GM19452 (cell line): ENCODE data around the gene SLC39A2.
"Not testable (repeated sequence)": the region's sequence is repeated elsewhere in the genome, so short reads cannot be mapped to it uniquely, and the experiment has no call there.

Experiments
- ATAC-seq: cut with Tn5 transposase; IDR thresholded peaks from one replicate; pipeline ENCODE4 v1.9.1; 2021; ENCODE audit not compliant: unreplicated experiment

SLC39A2 gene

DNA sequence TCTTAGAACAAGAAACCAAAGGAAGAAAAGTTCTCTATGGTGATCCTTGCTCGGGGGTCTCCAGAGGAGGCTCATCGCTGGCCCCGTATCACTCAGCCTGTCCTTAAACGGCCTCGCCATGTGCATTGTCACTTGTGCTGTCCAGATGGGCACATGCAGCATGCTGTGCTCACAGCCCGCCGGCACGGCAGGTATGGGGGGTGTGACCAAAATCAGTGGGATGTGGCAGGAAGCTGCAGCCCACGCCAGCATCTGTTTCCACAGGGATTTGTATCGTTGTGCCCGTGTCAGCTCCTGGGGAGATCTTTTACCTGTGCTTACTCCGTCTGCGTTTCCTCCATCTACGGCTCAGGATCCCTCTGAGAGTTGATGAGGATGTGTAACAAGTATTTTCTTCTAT is 2.6 kb upstream of the SLC39A2 start:
- no peak for ATAC-seq

DNA sequence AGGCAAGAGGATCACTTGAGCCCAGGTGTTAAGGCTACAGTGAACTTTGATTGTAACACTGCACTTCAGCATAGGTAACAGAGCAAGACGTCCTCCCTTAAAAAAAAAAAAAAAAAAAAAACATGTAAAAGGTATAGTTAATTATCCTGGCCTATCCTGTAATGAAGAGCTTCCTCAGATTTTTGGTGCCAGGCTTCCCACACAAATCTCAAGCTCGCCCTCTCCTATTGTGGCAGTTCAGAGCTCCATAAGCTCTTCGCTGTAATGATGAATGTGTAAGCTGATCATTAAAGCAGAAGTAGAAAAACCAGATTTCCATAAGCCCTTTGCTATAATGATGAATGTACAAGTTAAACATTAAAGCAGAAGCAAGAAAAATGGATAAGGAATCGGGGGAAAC is 2.0 kb upstream of the SLC39A2 start:
- no peak for ATAC-seq

DNA sequence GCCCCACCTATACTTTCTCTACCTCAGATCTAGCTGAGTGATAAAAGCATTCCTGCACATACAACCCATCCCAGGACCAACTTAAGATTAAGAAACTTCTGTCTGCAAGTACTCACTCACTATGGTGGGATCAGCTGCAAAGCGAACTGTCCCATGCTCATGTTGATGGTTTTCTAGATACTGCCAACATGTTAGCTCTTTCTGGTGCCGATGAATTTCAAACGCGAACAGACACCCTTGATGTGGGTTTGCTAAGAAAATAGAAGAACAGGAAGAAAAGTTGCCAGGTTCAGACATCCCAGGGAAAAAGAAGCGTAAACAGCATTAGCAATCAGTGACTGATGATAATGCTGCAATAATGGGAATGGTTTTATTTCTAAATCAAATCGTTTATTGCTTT is 1.5 kb upstream of the SLC39A2 start:
- ATAC-seq, result no peak

DNA sequence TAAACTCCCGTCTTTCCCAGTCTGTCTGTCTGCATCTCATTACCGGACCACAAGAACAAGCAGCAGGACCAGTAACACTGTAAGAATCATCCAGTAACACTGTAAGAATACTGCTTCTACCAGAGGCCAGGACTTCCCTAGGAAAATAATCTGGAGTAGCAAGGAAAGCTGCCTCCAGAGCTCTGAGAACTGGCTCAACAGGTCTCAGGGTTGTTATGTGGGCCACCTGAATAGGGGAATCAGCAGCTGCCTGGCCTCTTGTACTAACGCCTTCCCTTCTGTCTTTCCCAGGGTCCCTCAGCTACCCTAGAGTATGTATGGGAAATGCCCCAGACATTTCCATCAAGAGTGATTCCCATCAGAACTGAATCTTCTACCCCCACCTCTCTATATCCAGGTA is 954 bp upstream of the SLC39A2 start:
- ATAC-seq, result no peak

DNA sequence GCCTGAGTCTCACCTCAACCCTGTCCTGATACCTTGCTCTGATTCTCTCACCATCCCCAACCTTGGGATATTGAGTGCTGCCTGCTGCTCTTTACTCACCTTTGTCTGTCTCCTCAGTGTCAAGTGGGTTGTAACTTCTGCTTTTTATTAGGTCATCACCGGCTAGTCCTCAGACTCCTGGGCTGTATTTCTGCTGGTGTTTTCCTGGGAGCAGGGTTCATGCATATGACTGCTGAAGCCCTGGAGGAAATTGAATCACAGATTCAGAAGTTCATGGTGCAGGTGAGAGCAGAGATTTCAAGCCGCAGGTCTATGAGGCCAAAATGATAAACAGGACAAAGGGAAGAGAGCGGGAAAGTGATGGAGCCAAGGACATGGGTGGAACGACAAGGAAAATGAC is 498 bp downstream of the SLC39A2 start:
- ATAC-seq, result no peak

DNA sequence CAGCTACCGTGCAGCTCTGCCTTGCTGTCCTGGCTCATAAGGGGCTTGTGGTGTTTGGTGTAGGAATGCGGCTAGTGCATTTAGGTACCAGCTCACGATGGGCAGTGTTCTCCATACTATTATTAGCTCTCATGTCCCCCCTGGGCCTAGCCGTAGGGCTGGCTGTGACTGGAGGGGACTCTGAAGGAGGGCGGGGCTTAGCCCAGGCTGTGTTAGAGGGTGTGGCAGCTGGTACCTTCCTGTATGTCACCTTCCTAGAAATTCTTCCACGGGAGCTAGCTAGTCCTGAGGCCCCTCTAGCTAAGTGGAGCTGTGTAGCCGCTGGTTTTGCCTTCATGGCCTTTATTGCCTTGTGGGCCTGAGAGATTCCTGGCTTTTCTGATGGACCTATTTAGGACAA is 2.1 kb downstream of the SLC39A2 start:
- ATAC-seq, result no peak

DNA sequence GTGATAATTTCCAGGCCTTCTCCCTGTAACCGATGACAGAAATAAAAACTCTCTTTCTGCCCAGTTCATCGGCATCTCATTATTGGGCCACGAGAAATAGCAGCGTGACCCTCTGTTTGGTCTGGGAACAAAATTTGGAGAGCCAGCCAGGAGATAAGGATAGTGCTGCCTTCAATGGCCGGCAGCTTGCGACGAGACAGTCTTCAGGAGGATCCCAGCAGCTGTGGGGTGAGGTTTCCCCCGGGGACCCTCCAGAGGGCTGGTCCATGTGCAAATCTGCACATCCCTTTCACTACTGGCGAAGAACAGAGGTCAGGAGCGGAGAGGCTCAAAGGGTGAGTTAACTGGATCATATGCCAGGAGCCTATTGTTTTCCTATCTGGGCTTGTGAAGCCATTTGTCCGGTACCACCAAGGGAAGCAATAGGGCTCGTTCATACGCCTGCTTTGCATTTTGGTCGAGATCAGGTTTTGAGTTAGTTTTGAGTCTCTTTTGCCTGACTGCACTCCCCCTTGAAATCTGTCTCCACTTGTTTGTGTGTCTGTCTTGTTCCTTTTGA is 4.8 kb downstream of the SLC39A2 start:
- no peak for ATAC-seq

DNA sequence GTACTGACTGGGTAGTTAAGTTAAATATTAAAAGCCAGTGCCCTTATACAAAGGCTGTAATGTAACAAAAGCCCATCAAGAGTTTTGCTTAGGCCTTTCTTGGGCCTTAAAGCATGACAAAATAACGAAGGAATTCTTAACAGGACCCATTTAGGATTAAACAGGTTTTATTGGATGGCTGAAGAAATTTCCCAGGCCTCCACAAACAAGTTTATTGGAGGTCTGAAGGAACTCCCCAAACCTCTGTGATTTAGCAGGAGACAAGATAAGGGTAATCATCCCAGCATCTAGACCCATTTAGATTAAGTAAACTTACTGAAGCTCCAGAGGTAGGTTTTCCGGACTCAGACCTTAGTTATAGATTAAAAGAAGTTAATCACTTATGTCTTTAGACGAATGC is 10.6 kb downstream of the SLC39A2 start:
- not testable (repeated sequence) for ATAC-seq

DNA sequence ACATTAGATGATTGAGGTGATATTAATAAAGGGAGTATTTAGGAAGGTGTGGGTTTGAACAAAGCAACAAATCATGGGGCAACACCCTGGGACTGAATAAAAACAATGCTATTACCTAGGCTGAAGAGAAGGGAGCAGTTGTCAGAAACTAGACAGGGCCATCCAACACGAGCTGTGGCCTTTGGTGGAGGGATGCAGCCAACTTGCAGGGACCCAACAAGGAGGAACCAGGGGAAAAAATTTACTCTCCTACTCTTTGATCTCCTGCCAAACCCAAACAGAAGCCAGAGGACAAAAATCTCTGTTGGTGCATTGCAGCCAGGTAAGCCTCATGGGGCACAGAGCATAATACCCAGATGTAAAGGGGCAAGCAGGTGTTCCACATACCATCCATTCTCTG is 12.0 kb downstream of the SLC39A2 start:
- ATAC-seq, result no peak

DNA sequence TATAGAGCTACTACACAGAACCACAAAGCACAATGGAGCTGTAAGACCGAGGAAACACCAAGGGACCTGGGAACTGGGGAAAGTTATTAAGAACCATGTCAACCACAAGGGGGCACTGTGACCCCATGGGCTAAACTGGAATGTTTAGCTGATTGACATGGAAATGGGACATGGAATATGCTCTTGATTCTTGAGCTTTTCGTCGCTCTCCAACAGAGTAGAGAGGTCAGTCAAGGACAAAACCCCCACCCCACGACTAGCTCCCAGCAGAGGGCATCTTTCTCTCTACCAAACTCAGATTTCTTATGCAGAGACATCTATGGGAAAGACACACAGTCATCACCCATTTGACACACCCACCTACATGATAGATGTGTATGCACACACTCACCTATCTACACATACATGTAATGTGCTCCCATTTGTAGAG is 15.7 kb downstream of the SLC39A2 start:
- no peak for ATAC-seq

DNA sequence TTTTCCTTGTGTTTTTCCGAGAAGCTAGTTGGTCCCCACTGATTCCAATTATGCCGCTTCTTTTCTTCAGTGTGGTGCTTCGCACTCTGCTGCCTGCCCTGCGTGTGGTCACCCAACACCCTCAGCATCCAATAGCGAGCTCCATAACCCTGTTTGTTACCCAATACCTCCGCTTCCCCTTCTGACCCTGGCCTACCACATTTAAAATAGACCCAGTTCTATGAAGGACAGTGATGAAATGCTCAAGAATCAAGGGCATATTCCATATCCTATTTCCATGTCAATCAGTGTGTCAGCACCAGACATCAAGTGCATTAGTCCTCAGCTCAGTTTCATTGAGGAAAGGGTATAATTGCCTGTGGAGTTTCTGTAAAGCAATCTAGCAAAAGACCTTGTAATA is 16.2 kb downstream of the SLC39A2 start:
- ATAC-seq, result no peak

DNA sequence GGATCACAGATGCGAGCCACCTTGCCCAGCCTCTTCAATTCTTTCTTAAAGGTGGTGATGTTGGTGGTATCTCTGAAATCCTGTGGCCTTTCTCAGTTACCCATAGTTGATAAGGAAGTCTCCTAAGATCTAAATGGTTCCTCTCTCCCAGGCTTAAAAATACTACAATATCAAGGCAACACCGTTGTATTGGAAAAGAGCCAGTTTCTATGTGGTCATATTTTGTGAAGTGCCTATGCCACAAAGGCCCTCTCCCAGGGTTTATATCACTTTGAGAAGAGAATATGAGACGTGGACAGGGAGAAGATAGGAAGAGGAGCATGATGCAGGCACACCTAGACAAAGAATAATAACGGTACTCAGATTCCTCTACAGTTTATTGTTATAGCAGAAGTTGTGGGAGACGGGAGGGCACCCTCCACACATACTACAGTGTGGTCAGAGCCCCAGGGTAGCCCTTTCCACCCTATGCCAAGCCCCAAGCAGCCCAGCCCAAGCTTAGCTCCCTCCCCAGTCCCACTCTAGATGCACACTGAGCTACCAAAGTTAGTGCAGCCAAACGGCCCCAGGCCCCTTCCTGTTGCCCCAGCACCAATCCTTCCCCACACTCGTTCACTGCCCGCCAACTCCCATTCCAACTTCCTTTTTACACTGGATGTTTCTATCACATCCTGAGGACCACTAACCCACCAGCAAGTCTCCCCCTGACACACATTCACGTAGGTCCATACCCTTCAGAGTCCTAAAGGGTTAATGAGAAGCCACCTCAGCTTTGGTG is 17.5 kb downstream of the SLC39A2 start:
- ATAC-seq, result no peak

DNA sequence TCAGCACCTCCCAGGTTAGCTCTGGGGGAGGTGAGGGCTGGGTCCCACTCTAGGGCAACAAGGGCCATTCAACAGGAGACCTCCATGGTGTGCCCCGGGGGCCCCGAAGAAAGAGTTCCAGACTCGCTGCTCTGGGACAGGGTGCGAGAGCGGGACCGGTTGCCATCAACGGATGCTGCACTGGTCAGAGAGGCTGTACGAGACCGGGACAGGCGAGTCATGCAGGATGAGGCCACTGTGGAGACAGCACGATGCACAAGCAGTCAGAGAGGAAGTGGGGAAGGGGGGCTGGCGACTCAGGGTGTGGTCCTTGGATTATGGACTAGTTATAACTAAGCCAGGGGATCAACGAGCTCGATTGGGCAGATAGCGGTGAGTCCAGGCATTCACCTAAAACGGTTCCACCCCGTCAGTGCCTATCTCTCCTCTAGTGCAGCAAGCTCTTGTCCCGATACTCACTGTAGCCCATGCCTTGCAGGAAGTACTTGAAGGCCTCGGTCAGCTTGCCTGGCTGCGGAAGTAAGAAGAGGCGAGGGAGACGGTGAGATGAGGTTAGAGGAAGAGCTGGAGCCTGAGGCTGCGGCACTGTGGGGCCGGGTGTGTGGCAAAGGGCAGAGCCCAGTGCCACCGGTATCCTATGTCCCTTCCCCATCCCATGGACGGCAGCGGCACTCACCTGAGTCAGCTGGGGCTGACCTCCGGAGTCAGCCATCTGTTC is 18.6 kb downstream of the SLC39A2 start:
- ATAC-seq, result no peak

DNA sequence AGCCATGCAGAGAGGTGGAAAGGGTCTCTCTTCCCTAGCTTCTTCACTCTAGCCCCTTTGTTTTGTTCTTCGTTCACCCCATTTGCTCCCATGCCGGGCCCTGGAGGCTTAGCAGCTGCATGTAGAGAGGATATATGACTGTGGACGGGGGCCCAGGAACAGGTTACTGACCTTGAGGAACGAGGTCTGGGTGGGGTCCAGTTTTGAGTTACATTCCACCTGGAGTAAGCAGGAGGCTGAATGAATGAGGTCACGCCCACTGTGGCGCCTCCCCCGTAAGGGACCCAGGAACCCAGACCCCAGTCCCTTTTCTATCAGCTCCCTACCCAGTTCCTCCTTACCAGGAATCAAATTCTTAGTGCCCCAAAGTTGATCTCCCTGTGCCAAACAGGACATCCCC is 19.2 kb downstream of the SLC39A2 start:
- no peak for ATAC-seq

DNA sequence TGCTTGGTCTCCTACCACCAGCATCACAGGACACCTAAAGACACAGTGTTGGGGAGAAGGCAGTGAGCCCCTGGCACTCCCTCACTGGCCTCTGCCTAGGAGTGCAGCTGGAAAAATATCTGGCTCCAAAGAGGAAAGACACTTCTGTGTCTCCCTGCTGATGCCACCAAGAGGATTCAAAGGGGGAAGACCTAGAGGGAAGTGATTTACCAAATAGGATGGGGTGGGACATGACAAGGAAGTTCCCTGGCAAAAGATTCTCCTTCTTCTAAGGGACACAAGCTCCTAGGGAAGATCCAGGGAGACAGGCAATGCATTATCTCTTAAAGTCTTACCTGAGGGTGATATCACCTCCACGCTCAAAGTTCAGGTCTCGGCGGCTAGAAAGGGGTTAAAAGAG is 19.7 kb downstream of the SLC39A2 start:
- ATAC-seq, result no peak

DNA sequence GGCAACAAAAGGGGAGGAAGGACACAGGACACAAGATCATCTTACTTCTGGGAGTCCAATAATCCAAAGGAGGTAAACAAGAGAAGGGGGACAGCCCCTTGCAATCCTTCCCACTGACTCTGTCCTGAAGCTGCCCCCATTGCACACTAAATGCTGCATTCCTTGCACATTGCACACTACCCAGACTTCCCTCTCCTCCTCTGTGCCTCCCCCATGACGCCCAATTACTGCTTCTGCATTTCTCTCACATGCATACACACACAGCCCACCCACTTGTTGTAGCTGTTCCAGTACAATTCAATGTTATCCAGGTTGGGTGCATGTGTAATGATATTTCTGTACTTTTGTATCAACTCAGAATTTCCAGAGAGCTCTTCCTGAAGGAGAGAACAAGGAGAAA is 20.3 kb downstream of the SLC39A2 start:
- ATAC-seq, result no peak

DNA sequence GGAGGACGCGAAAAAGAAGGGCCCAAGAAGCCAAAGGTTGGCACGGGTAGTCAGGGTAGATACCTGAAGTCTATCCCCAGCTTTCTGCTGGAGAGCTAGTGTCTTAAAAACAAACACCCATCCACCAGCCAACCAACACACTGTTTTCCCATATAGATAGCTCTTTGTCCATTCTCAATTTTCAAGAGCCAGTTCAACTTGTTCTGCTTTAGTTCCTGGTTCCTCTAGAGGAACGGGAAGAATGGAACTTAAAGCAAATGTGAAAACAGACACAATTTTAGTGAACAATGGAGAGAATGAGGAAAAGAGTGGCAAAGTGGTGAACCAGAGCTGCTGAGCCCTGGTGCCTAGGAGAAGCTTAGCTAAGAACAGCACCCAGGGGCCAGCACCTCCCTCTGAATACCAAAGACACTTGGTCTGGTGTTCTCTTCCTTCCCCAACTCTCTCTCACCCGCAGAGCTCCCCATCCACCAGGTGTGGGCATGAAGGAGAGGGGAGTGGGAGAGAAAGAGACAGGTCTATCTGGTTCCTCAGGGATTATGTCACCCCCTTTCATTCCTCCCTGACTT is 22.0 kb downstream of the SLC39A2 start:
- ATAC-seq, result no peak

DNA sequence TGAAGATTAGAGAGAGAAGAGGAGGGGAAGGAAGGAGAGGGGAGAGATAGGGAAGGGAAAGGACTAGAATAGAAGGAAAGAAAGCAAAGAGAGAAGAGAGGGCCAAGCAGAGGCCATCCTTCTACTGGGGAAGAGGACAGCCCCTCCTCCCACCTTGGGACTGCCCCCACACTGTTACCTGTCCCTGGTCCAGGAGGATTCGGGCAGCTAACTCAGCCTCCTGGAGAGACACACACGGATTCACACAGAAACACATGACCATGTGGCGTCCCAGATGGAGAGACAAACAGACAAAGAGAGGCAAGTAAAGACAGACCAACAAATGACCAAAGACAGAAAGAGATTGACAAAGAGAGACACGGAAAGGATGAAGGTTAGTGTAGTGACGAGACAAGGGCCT is 23.6 kb downstream of the SLC39A2 start:
- ATAC-seq, result no peak

DNA sequence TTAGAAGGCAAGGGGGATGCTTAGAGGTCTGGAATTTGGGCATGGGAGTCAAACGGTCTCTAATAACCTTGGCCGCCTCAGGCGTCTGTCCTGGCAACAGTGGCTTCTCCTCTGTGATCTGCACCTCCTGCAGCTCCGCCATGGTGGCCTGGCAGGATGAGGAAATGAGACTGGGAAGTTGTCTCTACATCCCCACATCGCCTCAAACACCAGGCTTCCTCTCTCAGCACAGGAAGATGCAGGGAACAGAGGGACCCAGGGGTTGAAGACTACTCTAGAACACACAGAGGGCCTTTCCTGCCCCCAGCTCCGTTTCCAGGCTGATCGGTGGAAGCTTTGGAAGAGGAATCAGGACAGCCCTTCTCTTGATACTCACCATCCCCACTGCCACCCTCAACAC is 24.1 kb downstream of the SLC39A2 start:
- ATAC-seq, result no peak

DNA sequence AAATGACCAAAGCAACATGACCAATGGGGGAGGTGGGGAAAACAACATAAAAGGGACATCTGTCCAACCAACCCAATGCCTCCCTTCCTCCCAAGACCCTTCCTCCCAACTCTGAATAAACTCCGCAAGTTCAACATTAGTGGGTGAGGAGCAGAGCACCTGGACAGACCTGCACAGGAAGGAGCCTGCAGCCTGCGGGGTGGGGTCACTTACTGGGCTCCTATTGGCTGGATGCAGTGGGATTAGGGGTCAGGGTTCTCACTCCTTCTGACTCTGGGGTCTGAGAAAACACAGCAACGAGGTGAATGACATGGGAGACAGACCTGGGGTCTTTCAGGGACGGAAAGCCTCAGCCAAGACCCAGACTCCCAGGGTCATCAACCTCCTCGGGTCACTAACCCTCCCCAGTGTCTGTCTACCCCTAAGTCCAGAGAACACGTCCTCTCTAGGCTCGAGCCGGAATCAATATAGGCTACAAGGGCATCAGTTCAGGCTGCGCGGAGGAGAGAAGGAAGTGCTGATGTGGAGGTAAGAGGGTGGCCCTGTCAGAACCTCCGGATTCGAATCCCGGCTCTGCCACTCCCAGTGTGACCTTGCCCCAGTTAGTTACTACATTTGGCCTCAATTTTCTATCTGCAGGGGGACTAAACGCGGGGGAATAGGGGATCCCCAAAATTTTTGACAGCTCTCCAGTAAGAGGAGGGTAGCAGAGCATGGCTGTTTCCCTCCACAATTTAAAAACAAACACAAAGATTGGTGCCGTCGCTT is 24.9 kb downstream of the SLC39A2 start:
- ATAC-seq, result no peak
